GM20000 (cell line): ENCODE measurements around the gene CCDC85C.

Experiments
- DNase-seq: peaks from one replicate; pipeline ENCODE4 v3.0.0; 2012; ENCODE audit warnings: low spot score
- TF ChIP-seq, protein P1 (sequence below): IDR thresholded peaks from 2 replicates; pipeline ENCODE4 v1.5.1; 2012; ENCODE audit warnings: mild to moderate bottlenecking, control low read depth; ENCODE audit errors: extremely low read depth, missing control alignments

Gene CCDC85C

DNA sequence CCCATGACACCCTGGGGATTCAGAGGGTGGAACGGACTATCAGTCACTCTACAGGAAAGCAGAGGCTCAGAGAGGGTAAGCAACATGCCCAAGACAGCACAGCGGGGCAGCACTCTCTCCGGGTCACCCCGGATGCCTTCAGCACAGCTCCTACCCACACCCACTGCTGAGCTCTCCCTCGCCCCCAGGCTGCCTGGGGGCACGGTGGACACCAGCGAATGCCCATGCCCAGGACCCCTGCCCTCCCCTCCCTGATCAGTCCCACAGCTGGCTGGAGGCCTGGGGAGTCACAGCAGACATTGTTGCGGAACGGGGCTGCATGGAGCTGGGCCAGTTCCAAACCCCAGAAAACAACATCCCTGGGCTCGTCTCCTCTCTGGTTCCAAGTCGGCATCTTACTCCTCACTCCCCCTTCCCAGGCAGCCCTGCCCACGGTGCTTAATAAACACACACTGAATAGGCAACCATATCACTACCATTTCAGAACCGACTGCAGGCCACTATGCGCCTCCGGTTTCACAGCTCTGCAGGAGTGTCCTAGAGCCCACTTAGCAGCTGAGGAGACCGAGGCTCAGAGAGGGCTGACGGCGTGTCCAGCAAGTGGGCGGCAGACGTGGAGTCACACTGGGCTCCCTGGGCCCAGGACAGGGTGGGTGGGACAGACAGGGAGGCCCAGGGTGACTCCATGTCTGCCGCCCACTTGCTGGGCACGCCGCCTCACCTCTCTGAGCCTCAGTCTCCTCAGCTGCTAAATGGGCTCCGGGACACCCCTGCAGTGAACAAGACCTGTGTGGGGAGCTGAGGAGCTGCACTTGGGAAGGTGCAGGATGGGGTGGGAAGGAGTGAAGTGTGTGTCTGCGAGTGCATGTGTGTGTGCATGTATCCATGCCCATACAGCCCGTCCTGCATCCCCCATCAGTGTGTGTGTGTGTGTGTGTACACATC lies 27.0 kb downstream of the CCDC85C start:
- TF ChIP-seq, protein P1, sequence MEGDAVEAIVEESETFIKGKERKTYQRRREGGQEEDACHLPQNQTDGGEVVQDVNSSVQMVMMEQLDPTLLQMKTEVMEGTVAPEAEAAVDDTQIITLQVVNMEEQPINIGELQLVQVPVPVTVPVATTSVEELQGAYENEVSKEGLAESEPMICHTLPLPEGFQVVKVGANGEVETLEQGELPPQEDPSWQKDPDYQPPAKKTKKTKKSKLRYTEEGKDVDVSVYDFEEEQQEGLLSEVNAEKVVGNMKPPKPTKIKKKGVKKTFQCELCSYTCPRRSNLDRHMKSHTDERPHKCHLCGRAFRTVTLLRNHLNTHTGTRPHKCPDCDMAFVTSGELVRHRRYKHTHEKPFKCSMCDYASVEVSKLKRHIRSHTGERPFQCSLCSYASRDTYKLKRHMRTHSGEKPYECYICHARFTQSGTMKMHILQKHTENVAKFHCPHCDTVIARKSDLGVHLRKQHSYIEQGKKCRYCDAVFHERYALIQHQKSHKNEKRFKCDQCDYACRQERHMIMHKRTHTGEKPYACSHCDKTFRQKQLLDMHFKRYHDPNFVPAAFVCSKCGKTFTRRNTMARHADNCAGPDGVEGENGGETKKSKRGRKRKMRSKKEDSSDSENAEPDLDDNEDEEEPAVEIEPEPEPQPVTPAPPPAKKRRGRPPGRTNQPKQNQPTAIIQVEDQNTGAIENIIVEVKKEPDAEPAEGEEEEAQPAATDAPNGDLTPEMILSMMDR, result no peak
- DNase-seq, result no peak

DNA sequence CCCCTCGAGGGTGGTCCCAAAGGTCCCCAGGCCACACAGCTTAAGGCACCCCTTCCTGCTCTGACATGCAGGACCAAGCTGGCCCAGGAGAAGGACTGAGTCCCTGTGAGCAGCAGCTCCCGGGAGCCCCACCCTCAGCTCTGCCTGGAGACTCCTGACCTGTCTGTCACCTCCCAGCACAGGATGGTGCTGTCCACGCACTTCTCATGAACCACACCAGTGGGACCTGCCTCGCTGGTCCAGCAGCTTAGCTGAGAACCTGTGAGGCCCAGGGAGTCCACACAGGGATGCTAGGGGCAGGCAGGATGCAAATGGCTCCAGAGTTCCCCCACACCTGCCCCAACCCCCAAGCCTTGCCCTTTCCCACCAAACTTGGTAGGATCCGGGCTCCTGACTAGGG lies 27.7 kb downstream of the CCDC85C start:
- TF ChIP-seq, protein P1, result no peak
- DNase-seq, result no peak

DNA sequence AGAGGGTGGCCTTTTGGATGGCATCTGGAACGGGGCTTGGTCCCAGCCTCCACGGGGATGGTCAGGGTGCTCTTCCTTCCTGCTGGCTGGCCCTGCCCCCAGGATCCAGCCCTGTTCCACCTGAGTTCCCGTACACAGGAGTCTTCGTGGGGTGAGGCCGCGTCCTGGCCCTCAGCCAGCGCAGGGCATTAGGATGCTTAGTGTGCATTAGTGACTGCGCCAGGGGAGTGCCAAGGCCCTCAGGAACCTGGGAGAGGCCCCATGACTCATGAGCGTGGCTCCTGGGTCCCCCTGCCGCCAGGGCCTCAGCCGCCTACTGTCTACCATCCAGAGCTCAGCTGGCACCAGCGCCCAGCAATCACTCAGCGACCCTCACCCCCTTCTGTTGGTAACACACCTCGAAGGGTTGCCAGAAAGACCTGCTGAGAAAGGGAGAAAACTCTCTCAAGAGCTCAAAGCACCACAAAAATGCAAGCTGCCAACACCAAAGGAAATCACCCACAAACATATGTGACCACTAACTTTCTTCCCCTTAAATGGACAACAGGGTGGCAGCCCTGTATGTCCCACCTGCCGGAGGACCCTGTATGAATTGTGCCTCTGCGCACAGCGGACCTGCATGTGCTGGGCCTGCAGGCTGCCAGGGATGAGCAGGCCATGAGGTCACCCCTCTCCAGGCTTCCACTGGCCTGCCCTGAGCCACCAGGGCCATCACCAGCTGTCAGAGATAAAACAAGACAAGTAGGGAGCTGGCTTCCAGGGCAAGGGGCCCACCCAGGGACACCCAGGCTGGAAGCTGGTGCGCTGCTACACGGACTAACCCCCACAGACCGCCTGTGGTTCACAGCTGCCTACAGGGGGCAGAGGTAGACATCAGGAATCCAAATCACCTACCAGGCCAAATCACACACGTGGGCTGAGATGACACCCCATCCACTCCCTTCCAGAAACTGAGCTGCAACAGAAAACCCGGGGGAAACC lies 28.7 kb downstream of the CCDC85C start:
- TF ChIP-seq, protein P1, result no peak
- no peak for DNase-seq

DNA sequence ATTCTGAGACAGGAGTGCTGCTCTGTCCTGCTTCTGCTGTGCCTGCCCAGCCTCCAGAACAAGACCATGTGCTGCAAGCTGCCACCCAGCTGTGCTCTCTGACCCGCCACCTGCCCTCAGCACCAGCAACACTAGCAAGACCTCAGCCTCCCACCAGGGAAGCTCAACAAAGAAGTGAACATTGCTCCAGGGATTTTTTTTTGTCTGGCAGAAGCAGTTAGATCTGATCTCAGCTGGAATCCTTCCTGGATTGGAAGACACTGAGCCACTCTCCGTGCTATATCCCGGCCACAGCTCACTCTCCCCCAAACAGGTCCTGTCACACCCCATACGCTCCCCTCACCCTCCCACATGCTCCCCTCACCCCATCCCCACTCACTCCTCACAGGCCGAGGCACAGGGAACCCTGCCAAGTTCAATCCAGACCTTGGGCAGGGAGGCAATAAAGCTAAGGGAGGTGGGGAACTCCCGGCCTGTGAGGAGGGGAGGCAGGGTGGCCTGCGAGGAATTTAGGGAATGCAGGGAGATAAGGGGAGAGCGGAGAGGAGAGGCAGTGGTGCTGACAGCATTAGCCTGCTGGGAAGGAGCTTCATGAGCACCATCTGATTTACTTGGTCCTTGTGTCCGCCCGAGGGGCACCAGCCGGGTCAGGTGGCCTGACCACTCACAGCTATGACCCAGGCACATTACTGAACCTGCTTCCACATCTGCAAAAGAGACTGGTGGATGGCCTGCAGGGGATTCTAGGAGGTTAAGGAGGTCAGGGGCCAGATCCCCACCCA lies 29.7 kb downstream of the CCDC85C start:
- no peak for DNase-seq
- TF ChIP-seq, protein P1, result no peak

DNA sequence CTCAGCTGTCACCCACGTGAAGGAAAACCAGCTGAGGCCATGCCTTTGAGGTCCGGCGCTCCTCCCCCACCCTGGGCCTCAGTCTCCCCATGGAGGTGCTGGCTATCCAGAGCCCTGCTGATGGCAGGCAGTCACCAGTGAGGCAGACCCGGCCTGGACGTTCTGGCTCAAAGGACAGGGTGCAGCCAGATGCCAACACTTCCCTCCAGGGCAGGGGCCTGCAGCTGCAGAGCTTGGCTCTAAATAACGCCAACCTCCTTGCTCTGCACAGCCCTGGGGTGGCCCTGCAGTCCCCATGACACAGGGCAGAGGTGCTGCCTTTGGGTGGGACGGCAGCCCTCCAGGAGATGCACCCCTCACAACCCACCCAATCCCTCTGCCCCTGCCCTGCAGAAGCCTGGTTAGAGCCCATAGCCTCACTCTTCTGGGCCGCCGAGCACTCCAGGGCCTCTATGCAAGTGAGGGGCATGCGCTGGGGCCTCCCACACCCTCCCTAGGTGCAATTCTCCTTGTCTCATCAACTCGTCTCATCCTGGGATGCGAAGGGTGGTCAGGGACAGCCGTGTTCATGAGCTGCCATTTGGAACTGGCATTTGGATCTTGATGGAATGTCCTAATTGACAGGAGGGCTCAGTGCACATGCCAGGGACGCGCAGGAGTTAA lies 30.4 kb downstream of the CCDC85C start:
- TF ChIP-seq, protein P1, result no peak
- no peak for DNase-seq

DNA sequence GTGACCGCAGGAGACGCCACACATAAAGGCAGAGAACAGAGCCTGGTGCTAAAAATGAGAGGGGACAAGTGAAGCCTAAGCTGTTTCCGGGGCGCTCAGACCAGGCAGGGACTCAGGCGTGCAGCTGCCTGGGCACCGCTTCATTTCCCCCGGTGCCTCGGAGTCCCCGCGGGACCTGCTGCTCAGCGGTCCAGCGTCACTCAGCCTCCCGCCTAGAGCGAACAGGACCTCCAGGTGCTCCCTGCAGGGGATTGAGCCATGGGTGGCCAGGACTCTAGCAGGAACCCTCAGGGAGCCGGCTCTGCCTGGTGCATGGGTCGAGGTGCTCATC lies 31.0 kb downstream of the CCDC85C start:
- DNase-seq, result no peak
- TF ChIP-seq, protein P1, result no peak
